SK-N-SH treated with all-trans-retinoic acid at 6 μM for 48 hours (cell line): ENCODE results near the gene DHRS4.
"Not testable (repeated sequence)": the region's sequence is repeated elsewhere in the genome, so short reads cannot be mapped to it uniquely, and the experiment has no call there.

Experiments used
- CSRNP3 ChIP-seq: fragments of 250-450 bp; sonication (Bioruptor Pico); IDR thresholded peaks from 2 replicates; pipeline ENCODE4 v1.5.1; 2021; ENCODE audit warnings: mild to moderate bottlenecking, moderate library complexity
- TF ChIP-seq, protein P1 (sequence below): fragments of 250-450 bp; sonication (Bioruptor Pico); IDR thresholded peaks from 2 replicates; pipeline ENCODE4 v1.8.0; 2020; ENCODE audit warnings: mild to moderate bottlenecking, moderate library complexity, borderline replicate concordance

GRCh38 chr14:23990961-23991360 lies 37.4 kb downstream of the DHRS4 start:
- not testable (repeated sequence) for TF ChIP-seq CSRNP3 (CRISPR knock-in tag)
- TF ChIP-seq, protein P1, sequence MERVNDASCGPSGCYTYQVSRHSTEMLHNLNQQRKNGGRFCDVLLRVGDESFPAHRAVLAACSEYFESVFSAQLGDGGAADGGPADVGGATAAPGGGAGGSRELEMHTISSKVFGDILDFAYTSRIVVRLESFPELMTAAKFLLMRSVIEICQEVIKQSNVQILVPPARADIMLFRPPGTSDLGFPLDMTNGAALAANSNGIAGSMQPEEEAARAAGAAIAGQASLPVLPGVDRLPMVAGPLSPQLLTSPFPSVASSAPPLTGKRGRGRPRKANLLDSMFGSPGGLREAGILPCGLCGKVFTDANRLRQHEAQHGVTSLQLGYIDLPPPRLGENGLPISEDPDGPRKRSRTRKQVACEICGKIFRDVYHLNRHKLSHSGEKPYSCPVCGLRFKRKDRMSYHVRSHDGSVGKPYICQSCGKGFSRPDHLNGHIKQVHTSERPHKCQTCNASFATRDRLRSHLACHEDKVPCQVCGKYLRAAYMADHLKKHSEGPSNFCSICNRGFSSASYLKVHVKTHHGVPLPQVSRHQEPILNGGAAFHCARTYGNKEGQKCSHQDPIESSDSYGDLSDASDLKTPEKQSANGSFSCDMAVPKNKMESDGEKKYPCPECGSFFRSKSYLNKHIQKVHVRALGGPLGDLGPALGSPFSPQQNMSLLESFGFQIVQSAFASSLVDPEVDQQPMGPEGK = not testable (repeated sequence)
